ENCODE measurements around the gene MRPL50. TPM values are rescaled to one million over a fixed set of nuclear protein-coding genes. Genes with fewer than 3 reads are reported as not detected.

MRPL50 gene
- total RNA-seq, 1 donor from 2014 or later, result 17.3 TPM

DNA sequence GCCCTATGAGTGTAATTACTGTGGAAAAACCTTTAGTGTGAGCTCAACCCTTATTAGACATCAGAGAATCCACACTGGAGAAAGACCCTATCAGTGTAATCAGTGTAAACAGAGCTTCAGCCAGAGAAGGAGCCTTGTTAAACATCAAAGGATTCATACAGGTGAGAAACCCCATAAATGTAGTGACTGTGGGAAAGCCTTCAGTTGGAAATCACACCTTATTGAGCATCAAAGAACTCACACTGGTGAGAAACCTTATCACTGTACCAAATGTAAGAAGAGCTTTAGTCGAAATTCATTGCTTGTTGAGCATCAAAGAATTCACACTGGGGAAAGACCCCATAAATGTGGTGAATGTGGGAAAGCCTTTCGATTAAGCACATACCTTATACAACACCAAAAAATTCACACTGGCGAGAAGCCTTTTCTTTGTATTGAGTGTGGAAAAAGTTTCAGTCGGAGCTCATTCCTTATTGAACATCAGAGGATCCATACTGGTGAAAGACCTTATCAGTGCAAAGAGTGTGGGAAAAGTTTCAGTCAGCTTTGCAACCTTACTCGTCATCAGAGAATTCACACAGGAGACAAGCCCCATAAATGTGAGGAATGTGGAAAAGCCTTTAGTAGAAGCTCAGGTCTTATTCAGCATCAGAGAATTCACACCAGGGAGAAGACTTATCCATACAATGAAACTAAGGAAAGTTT lies 10.1 kb upstream of the MRPL50 start:
- TF ChIP-seq, protein P1, sequence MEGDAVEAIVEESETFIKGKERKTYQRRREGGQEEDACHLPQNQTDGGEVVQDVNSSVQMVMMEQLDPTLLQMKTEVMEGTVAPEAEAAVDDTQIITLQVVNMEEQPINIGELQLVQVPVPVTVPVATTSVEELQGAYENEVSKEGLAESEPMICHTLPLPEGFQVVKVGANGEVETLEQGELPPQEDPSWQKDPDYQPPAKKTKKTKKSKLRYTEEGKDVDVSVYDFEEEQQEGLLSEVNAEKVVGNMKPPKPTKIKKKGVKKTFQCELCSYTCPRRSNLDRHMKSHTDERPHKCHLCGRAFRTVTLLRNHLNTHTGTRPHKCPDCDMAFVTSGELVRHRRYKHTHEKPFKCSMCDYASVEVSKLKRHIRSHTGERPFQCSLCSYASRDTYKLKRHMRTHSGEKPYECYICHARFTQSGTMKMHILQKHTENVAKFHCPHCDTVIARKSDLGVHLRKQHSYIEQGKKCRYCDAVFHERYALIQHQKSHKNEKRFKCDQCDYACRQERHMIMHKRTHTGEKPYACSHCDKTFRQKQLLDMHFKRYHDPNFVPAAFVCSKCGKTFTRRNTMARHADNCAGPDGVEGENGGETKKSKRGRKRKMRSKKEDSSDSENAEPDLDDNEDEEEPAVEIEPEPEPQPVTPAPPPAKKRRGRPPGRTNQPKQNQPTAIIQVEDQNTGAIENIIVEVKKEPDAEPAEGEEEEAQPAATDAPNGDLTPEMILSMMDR (IDR thresholded peaks at IDR 0.05; ENCODE audit: borderline replicate concordance), result no peak
- no peak overlapping the region for H3K4me3 ChIP-seq
- no peak overlapping the region for H3K27ac ChIP-seq (replicated peaks)
- H3K9me3 ChIP-seq (replicated peaks), result peaks cover 100% of the 10 kb centered on the region
- peaks cover 98% of the 10 kb centered on the region for H3K36me3 ChIP-seq
- H3K4me1 ChIP-seq, result no peaks in the 10 kb centered on the region
- H3K27me3 ChIP-seq (ENCODE audit: low read depth), result no peaks in the 10 kb centered on the region
- no peak for DNase-seq
- intact Hi-C loops (cut with micrococcal nuclease), result loop anchor here (10.0 kb wide), 1 partner anchor 126 kb away; the partner anchor contains the start of gene RNF20

DNA sequence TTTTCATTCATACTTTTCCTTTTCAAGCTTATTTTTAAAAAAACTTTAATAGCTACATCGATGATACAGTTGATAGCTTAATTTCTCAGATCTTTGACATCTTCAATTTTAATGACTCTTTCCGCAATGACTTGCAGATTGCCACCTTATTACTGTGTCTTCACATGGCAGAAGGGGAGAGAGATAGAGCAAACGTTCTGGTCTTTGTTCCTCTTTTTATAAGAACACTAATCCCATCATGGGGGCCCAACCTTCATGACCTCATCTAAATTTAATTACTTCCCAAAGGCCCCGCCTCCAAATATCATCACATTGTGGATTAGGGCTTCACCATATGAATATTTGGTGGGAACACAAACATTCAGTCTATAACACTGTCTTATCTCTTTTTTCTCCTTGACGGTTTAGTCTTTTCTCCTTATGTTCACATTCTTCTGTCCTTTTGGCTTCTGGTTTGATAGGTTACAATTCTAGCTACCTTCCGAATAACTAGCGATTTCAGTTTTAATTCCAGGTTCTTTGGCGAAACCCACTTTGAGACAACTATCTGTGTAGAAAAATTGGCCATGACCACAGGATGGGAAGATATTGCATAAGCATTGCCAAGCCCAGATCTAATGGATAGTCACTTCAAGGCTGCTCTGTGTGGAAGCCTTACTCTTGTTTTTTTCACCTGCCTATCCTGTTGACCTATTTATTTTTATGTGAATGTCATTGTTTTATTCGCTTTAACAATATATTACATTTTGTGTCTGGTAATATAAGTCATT lies 5.3 kb upstream of the MRPL50 start:
- peaks cover 85% of the 10 kb centered on the region for H3K36me3 ChIP-seq
- intact Hi-C loops (cut with micrococcal nuclease), result loop anchor here (10.0 kb wide), 1 partner anchor 131 kb away; the partner anchor contains the start of gene RNF20
- DNase-seq, result no peak
- H3K4me1 ChIP-seq, result peaks cover 41% of the 10 kb centered on the region
- no peak overlapping the region for H3K4me3 ChIP-seq
- no peaks in the 10 kb centered on the region for H3K27me3 ChIP-seq (ENCODE audit: low read depth)
- TF ChIP-seq, protein P1 (IDR thresholded peaks at IDR 0.05; ENCODE audit: borderline replicate concordance), result no peak
- H3K9me3 ChIP-seq (replicated peaks), result peaks cover 73% of the 10 kb centered on the region
- no peak overlapping the region for H3K27ac ChIP-seq (replicated peaks)

DNA sequence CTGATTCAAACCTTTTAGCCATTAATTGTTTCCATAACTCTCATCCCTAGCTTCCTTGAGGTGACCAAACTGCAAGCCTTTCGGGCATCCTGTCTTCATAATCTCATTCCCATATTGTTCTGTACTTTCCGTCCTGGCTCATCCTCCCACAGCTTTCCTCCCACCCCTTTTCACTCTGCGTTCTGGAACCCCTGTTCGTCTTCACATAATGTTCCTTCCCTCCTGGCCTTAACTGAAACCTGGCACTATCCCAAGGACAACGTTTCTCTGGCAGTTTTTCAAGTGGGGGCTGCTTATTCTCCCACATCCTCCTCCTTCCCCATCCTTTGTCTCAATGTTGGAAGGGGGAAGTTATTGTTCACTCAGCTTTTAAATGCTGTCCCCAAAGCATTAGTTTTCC lies 1.7 kb upstream of the MRPL50 start:
- no peaks in the 10 kb centered on the region for H3K27me3 ChIP-seq (ENCODE audit: low read depth)
- H3K9me3 ChIP-seq (replicated peaks), result peaks cover 37% of the 10 kb centered on the region
- H3K27ac ChIP-seq (replicated peaks), result peak overlapping the region; percentile 93
- H3K4me3 ChIP-seq, result peak overlapping the region; percentile 85
- peaks cover 58% of the 10 kb centered on the region for H3K36me3 ChIP-seq
- TF ChIP-seq, protein P1 (IDR thresholded peaks at IDR 0.05; ENCODE audit: borderline replicate concordance), result no peak
- H3K4me1 ChIP-seq, result peaks cover 73% of the 10 kb centered on the region
- peak; percentile 30 for DNase-seq
- intact Hi-C loops (cut with micrococcal nuclease), result loop anchor here (10.0 kb wide), 1 partner anchor 135 kb away; the partner anchor contains the start of gene RNF20

DNA sequence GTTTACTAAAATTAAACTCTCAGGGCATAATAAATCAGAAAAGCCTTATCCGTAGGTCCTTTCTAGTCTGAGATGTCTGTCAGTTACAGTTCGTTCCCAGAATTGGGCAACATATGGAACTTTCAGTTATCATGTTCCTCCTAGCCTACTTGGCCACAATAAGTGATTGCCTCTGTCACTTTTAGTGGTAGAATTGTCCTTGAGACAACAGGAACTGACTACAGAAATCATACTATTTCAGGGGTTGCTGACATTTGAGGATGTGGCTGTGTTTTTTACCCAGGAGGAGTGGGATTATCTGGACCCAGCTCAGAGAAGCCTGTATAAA lies 1.2 kb upstream of the MRPL50 start:
- TF ChIP-seq, protein P1 (IDR thresholded peaks at IDR 0.05; ENCODE audit: borderline replicate concordance), result no peak

DNA sequence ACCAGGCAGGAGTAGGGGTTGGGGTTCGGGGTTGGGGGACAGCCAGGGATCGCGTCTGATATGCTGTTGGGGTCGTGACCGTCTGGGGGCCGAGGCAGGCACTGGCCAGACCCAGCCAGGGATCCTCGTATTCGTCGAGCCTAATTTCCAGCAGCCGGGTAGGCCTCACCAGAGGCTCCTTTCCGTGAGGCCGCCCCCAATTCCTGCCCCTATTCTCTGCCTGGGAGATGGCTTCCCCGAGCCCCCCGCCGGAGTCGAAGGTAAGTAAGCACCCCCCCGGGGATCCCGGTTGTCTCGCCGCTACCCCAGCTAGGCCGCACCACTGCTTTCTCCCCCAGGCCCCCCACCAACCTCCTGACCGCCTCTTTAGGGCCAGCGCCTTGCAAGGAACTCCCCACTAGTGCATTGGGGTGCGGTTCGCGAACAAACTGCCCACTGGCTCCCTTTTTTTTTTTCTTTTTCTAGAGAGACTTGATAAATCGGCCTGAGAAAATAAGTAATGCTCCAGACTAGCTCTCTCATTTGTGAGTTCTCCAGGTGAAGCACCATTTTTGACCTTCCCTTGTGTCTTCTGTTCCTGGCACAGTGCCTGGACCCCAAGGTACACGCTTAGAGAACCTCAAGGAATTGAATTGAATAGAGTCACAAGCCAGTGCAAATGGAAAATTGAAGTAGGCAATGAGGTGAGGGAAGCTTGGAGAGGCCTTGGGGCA lies 668 bp upstream of the MRPL50 start:
- no peak for DNase-seq

More for the DNA sequence above, 1.2 kb upstream of the MRPL50 start:
- H3K4me1 ChIP-seq, result peaks cover 76% of the 10 kb centered on the region
- no peak for DNase-seq
- intact Hi-C loops (cut with micrococcal nuclease), result no loop called here
- H3K27me3 ChIP-seq (ENCODE audit: low read depth), result no peaks in the 10 kb centered on the region
- H3K4me3 ChIP-seq, result peak overlapping the region; percentile 85
- H3K36me3 ChIP-seq, result peaks cover 53% of the 10 kb centered on the region
- peak overlapping the region; percentile 93 for H3K27ac ChIP-seq (replicated peaks)
- peaks cover 32% of the 10 kb centered on the region for H3K9me3 ChIP-seq (replicated peaks)

More for the DNA sequence above, 668 bp upstream of the MRPL50 start:
- H3K4me3 ChIP-seq, result peak overlapping the region; percentile 85
- peaks cover 82% of the 10 kb centered on the region for H3K4me1 ChIP-seq
- H3K9me3 ChIP-seq (replicated peaks), result peaks cover 28% of the 10 kb centered on the region
- peaks cover 48% of the 10 kb centered on the region for H3K36me3 ChIP-seq
- TF ChIP-seq, protein P1 (IDR thresholded peaks at IDR 0.05; ENCODE audit: borderline replicate concordance), result no peak
- H3K27me3 ChIP-seq (ENCODE audit: low read depth), result no peaks in the 10 kb centered on the region
- intact Hi-C loops (cut with micrococcal nuclease), result no loop called here
- peak overlapping the region; percentile 93 for H3K27ac ChIP-seq (replicated peaks)
